ENCODE results near the gene WFDC2.
"Not testable (repeated sequence)": the region's sequence is repeated elsewhere in the genome, so short reads cannot be mapped to it uniquely, and the experiment has no call there.

The WFDC2 gene

GRCh38 chr20:45470937-45471336, 1.4 kb downstream of the WFDC2 start:
- no peaks in the 10 kb centered on the region for H3K79me2 ChIP-seq (ENCODE audit: insufficient read depth, low read length)
- TF ChIP-seq EZH2phosphoT487 (conservative IDR thresholded peaks at IDR 0.05; ENCODE audit: low read length) (no peak), CTCF (IDR thresholded peaks at IDR 0.05; ENCODE audit: insufficient read depth, low read length, poor library complexity, severe bottlenecking) (no peak)
- no peaks in the 10 kb centered on the region for H4K20me1 ChIP-seq (ENCODE audit: low read depth, low read length)
- no peaks in the 10 kb centered on the region for H3K9me3 ChIP-seq (ENCODE audit: insufficient read depth, low read length)
- H3K9me2 ChIP-seq (replicated peaks; ENCODE audit: insufficient read depth, low read length), result no peaks in the 10 kb centered on the region
- H3K27ac ChIP-seq (ENCODE audit: low read depth, low read length), result no peak overlapping the region
- no peaks in the 10 kb centered on the region for H3K36me3 ChIP-seq (ENCODE audit: low read length)
- H3F3A ChIP-seq (ENCODE audit: insufficient read depth), result no peaks in the 10 kb centered on the region
- H3K9ac ChIP-seq (ENCODE audit: low read length), result no peak overlapping the region
- no peaks in the 10 kb centered on the region for H3K27me3 ChIP-seq (ENCODE audit: low read length)
- H3K4me3 ChIP-seq (ENCODE audit: insufficient read depth, low read length, poor library complexity, severe bottlenecking), result no peak overlapping the region
- H2AFZ ChIP-seq (ENCODE audit: low read depth, low read length, severe bottlenecking), result no peak overlapping the region
- no peak overlapping the region for H3K4me2 ChIP-seq (ENCODE audit: low read depth, low read length, poor library complexity, severe bottlenecking)

- H3K27me3 ChIP-seq (ENCODE audit: low read length); H3K9ac ChIP-seq (ENCODE audit: low read length); H4K20me1 ChIP-seq (ENCODE audit: low read depth, low read length); H3K36me3 ChIP-seq (ENCODE audit: low read length); H3K27ac ChIP-seq (ENCODE audit: low read depth, low read length); H3K9me3 ChIP-seq (ENCODE audit: insufficient read depth, low read length); H3K79me2 ChIP-seq (ENCODE audit: insufficient read depth, low read length); H3K4me2 ChIP-seq (ENCODE audit: low read depth, low read length, poor library complexity, severe bottlenecking); H3K4me3 ChIP-seq (ENCODE audit: insufficient read depth, low read length, poor library complexity, severe bottlenecking); H2AFZ ChIP-seq (ENCODE audit: low read depth, low read length, severe bottlenecking); H3F3A ChIP-seq (ENCODE audit: insufficient read depth); H3K9me2 ChIP-seq (replicated peaks; ENCODE audit: insufficient read depth, low read length): not testable (repeated sequence)
Measured at GRCh38 chr20:45472286-45472685, 2.7 kb downstream of the WFDC2 start.

- H3K79me2 ChIP-seq (ENCODE audit: insufficient read depth, low read length); H3K9me2 ChIP-seq (replicated peaks; ENCODE audit: insufficient read depth, low read length); H3K9ac ChIP-seq (ENCODE audit: low read length); H3K9me3 ChIP-seq (ENCODE audit: insufficient read depth, low read length); H3F3A ChIP-seq (ENCODE audit: insufficient read depth); H3K27me3 ChIP-seq (ENCODE audit: low read length); H4K20me1 ChIP-seq (ENCODE audit: low read depth, low read length); H3K27ac ChIP-seq (ENCODE audit: low read depth, low read length); H3K4me2 ChIP-seq (ENCODE audit: low read depth, low read length, poor library complexity, severe bottlenecking); H2AFZ ChIP-seq (ENCODE audit: low read depth, low read length, severe bottlenecking); H3K36me3 ChIP-seq (ENCODE audit: low read length); H3K4me3 ChIP-seq (ENCODE audit: insufficient read depth, low read length, poor library complexity, severe bottlenecking): not testable (repeated sequence)
Measured at GRCh38 chr20:45477530-45478148, 8.1 kb downstream of the WFDC2 start.

- no peak for TF ChIP-seq CTCF (IDR thresholded peaks at IDR 0.05; ENCODE audit: insufficient read depth, low read length, poor library complexity, severe bottlenecking)
- no peak for TF ChIP-seq EZH2phosphoT487 (conservative IDR thresholded peaks at IDR 0.05; ENCODE audit: low read length)
- no peaks in the 10 kb centered on the region for H3K27me3 ChIP-seq (ENCODE audit: low read length)
- H2AFZ ChIP-seq (ENCODE audit: low read depth, low read length, severe bottlenecking), result no peak overlapping the region
- H3F3A ChIP-seq (ENCODE audit: insufficient read depth), result no peaks in the 10 kb centered on the region
- no peaks in the 10 kb centered on the region for H3K36me3 ChIP-seq (ENCODE audit: low read length)
- H3K4me3 ChIP-seq (ENCODE audit: insufficient read depth, low read length, poor library complexity, severe bottlenecking), result no peak overlapping the region
- no peak overlapping the region for H3K27ac ChIP-seq (ENCODE audit: low read depth, low read length)
- H3K9me3 ChIP-seq (ENCODE audit: insufficient read depth, low read length), result no peaks in the 10 kb centered on the region
- no peaks in the 10 kb centered on the region for H4K20me1 ChIP-seq (ENCODE audit: low read depth, low read length)
- no peaks in the 10 kb centered on the region for H3K9me2 ChIP-seq (replicated peaks; ENCODE audit: insufficient read depth, low read length)
- no peak overlapping the region for H3K9ac ChIP-seq (ENCODE audit: low read length)
- H3K4me2 ChIP-seq (ENCODE audit: low read depth, low read length, poor library complexity, severe bottlenecking), result no peak overlapping the region
- H3K79me2 ChIP-seq (ENCODE audit: insufficient read depth, low read length), result no peaks in the 10 kb centered on the region
Measured at GRCh38 chr20:45479822-45480221, 10.3 kb downstream of the WFDC2 start.

Data from SU-DHL-6 (cell line).